Loucy (cell line): ENCODE data around the gene TEX54.

ENCODE experiments used
- EZH2phosphoT487 ChIP-seq: fragments of 200-600 bp; IDR thresholded peaks from 2 replicates; pipeline ENCODE4 v1.6.1; 2018; ENCODE audit warnings: antibody characterized with exemption, mild to moderate bottlenecking, moderate library complexity, borderline replicate concordance
- TF ChIP-seq, protein P1 (sequence below): fragments of 200-600 bp; sonication (generic); conservative IDR thresholded peaks from 2 replicates; pipeline ENCODE4 v1.5.1; 2014; ENCODE audit warnings: mild to moderate bottlenecking, antibody characterized with exemption, low read length

DNA sequence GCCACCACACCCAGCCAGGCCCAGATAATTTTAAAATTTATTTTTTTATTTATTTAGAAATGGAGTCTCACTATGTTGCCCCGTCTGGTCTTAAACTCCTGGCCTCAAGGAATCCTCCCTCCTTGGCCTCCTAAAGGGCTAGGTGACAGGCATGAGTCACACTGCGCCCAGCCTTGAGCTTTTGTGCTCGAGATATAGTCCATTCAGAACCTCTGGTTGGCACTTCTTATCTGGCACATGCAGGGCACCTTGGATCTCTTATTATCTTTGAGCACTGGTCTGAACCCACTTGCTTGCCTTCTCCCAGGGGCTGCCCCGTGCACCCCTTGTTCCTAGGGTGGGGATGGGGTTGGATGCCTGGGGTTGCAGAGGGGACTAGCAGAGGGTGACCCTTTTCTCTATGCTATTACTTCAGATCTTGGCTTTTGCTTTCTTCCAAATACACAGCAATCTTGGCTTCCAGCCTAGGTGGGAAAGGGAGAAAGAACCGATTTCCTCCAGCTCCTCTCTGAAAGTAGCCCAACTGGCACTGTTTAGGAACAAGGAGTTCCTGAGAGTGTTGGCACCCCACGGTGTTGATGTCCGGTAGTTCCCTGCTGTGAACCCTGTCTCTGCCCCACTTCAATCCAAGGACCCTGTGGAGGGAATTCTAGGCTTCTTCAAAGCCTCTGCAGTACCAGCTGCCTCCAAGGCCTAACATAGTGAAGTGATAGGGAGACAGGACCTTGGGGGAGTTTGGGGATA is 46.8 kb upstream of the TEX54 start:
- TF ChIP-seq, protein P1, sequence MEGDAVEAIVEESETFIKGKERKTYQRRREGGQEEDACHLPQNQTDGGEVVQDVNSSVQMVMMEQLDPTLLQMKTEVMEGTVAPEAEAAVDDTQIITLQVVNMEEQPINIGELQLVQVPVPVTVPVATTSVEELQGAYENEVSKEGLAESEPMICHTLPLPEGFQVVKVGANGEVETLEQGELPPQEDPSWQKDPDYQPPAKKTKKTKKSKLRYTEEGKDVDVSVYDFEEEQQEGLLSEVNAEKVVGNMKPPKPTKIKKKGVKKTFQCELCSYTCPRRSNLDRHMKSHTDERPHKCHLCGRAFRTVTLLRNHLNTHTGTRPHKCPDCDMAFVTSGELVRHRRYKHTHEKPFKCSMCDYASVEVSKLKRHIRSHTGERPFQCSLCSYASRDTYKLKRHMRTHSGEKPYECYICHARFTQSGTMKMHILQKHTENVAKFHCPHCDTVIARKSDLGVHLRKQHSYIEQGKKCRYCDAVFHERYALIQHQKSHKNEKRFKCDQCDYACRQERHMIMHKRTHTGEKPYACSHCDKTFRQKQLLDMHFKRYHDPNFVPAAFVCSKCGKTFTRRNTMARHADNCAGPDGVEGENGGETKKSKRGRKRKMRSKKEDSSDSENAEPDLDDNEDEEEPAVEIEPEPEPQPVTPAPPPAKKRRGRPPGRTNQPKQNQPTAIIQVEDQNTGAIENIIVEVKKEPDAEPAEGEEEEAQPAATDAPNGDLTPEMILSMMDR = no peak
- TF ChIP-seq EZH2phosphoT487 = no peak
